Middle frontal gyrus (tissue), 1 donor: ENCODE data around the gene MMP24OS.
A peak's percentile ranks its signal among the peaks of the same experiment; 100 is the strongest.

Source experiments
- DNase-seq: peaks from one replicate; pipeline ENCODE4 v3.0.0-alpha.2; 2015; ENCODE audit warnings: low spot score; ENCODE audit errors: extremely low spot score

MMP24OS gene

GRCh38 chr20:35306931-35307517, 29.1 kb upstream of the MMP24OS start:
- no peak for DNase-seq

- no peak for DNase-seq
These were observed 28.0 kb upstream of the MMP24OS start for GRCh38 chr20:35305682-35306556.

- DNase-seq = no peak
These were observed 27.0 kb upstream of the MMP24OS start for GRCh38 chr20:35304956-35305355.

- DNase-seq = peak; percentile 66
These were observed 26.0 kb upstream of the MMP24OS start for GRCh38 chr20:35303735-35304491.

- DNase-seq = no peak
These were observed 25.4 kb upstream of the MMP24OS start for GRCh38 chr20:35303382-35303734.

- DNase-seq = no peak
These were observed 24.8 kb upstream of the MMP24OS start for GRCh38 chr20:35302421-35303335.

- DNase-seq = no peak
These were observed 23.5 kb upstream of the MMP24OS start for GRCh38 chr20:35301426-35301825.

- DNase-seq = no peak
These were observed 22.7 kb upstream of the MMP24OS start for GRCh38 chr20:35300469-35301262.

- DNase-seq = no peak
These were observed 21.9 kb upstream of the MMP24OS start for GRCh38 chr20:35299780-35300179.

- DNase-seq = no peak
These were observed 20.3 kb upstream of the MMP24OS start for GRCh38 chr20:35298264-35298663.

GRCh38 chr20:35297740-35298139, 19.8 kb upstream of the MMP24OS start:
- no peak for DNase-seq

GRCh38 chr20:35297155-35297554, 19.2 kb upstream of the MMP24OS start:
- no peak for DNase-seq

GRCh38 chr20:35296101-35296554, 18.2 kb upstream of the MMP24OS start:
- no peak for DNase-seq

GRCh38 chr20:35295674-35296073, 17.8 kb upstream of the MMP24OS start:
- no peak for DNase-seq

GRCh38 chr20:35295058-35295457, 17.1 kb upstream of the MMP24OS start:
- no peak for DNase-seq

- no peak for DNase-seq
These were observed 16.4 kb upstream of the MMP24OS start for GRCh38 chr20:35294293-35294685.

- no peak for DNase-seq
These were observed 15.7 kb upstream of the MMP24OS start for GRCh38 chr20:35293303-35294292.

GRCh38 chr20:35292504-35293285, 14.8 kb upstream of the MMP24OS start:
- no peak for DNase-seq
